8988T (cell line): ENCODE data around the gene TOMM6.
"Not testable (repeated sequence)": the region's sequence is repeated elsewhere in the genome, so short reads cannot be mapped to it uniquely, and the experiment has no call there.

Experiments
- DNase-seq: peaks from one replicate; pipeline ENCODE4 v3.0.0; 2011

Gene TOMM6

DNA sequence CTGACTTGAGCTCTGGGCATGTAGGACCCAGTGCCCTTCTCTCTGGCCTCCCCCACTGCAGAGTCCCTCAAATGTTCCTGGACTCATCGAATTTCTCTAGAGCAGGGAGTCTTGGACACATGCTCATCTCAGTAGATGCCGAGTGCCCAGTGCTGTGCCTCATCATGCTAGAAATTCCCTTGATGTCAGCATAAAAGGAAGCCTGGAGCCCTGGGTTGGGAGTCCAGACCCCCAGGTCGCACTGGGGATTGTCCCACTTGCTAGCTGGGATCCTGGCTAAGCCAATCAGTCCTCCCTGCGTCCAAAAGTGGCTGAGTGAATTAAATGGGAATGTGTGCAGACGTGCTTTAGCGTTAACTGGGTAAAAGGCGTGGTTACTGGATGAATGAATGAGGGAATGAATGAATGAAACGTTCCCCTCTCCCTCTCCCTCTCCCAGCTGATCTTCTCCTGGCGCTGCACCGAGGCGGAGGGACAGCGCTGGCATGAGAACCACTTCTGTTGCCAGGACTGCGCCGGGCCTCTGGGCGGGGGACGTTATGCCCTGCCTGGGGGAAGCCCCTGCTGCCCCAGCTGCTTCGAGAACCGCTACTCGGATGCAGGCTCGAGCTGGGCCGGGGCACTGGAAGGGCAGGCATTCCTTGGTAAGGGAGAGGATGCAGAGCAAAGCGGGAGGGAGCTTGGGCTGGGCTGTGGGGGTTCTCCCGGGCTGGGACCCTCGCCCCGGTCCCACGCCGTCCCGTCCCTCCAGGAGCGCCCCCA, 1.6 kb upstream of the TOMM6 start:
- no peak for DNase-seq

DNA sequence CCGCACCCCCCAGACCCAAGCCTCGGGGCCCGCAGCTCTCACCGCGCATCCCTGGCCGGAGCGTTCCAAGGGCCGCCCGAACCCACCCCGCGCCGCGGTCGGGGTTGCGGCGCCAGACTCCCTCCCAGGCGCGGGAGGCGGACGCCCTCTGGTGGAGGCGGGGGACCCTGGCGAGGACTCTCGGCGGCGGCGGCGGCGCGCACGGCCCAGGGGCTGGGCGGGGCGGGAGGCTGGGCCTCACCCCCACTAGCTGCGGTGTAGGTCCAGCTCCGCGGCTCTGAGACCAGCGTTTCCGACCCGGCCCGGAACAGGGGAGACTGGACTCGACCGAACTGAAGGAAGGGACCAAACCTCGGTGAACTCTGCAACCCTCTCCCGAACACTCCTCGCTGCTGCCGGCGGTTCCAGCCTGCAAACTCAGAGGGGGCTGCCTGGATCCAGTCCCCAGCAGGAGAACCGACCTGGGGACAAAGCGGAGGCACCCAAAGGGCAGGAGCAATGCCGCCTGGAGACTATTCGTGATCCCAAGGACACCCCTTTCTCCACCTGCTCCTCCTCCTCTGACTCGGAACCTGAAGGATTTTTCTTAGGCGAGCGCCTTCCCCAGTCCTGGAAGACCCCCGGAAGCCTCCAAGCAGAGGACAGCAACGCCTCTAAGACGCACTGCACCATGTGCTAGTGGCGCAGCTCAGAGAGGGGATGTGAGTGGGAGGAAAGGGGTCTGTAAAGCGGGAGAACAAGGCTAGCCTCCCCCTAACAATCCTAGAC, 859 bp upstream of the TOMM6 start:
- DNase-seq, result peak; percentile 94

DNA sequence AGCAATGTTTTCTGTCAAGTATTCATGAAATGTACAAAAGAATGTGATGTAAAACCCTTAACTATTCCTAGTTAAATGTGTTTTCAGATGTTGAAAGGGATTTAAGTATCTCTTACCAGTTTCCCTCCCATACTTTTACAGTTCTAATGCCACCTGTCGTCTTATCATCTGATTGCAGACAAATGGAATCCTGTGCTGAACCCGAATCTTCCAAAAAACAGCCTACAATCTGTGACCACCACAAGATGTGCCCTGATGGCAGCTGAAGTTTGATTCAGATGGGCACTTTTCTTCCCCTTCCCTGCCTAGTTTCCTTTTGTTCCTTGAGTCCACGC, 1.9 kb downstream of the TOMM6 start:
- no peak for DNase-seq

DNA sequence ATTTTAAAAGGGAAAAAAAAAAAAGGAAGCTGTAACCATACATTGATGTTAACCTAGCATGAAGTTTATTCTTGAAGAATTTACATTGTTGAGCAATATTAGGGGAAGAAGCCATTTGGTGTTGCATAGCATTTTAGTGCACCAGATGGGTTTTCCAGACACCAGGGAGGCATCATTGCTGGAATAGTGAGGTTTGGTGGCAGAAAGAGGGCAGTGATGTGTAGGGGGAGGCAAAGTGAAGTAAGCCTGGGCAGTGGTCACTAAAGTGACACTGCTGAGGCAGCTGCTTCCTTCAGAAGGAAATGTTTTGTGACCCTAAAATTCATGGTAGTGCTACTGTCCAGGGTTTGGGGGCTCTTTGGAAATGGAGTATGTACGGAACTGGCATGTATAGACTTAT, 2.6 kb downstream of the TOMM6 start:
- DNase-seq, result no peak

DNA sequence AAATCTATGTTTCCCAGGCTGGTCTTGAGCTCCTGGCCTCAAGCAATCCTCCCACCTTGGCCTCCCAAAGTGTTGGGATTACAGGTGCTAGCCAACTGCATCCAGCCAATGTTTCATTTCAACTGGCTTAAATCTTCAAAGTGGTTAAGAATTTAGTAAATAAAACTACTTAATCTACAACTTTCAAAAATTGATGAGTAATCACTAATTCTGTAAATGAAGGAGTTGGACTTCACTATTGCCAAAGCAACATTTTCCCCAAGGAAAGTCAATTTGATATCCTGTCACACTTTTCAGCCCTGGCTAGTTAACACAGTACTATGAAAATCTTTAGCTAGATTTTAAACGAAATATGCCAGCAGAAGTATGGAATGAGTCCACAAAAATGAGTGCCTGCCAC, 3.8 kb downstream of the TOMM6 start:
- DNase-seq, result no peak

DNA sequence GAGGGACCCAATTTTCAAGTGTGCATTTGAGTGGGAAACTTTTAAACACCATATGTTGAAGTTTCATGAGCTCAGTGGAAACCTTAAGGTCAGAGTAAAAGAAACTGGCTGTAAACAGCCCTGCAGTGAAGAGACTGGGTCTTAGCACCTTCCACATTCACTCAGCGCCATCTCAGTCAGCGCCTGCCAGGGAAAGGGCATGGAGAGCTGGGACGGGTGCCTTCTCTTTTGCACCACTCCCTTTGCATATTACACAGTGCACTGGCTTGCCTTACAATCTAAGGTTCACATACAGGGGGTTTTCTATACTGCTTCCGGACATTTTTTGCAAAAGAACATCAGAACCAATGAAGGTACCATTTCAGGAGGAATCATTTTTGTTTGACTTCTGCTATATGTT, 4.5 kb downstream of the TOMM6 start:
- no peak for DNase-seq

DNA sequence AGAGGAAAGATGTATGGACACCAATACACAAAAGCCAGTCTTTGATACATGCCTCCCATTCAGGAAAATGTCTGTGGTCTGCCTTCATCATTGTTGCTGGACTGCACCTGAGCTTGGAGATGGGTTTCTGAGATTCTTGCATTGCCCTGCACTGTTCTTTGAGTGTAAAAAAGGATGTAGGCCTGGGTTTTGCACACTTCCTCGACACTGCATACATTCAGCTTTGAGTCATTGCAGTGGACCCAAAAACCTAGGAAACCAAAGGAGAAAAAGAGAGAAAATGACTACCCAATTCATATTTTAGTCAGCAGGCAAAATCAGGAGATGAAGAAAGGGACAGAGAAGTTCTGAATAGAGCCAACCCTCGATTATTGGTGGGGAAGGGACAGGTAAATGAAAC, 9.0 kb downstream of the TOMM6 start:
- DNase-seq, result no peak

DNA sequence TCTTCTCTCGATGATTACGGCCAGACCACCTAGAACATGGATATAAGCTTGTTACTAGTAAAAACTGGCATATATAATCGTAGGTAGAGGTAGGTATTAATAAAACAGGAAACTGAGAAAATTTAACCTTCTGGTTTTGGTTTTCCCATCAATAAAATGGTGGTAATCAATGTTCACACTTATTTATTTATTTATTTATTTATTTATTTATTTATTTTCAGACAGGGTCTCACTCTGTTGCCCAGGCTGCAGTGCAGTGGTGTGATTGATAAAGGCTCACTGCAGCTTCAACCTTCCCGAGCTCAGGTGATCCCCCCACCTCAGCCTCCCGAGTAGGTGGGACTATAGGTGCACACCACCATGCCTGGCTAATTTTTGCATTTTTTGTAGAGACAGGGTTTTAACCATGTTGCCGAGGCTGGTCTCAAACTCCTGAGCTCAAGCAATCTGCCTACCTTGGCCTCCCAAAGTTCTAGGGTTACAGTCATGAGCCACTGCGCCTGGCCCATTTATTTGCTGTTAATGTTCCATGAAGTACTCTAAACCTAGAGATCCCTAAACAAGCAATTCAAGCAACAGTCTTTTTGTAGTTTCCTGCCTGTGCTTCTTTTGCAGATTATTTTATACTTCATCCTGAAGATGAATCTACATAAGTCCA, 11.5 kb downstream of the TOMM6 start:
- no peak for DNase-seq

DNA sequence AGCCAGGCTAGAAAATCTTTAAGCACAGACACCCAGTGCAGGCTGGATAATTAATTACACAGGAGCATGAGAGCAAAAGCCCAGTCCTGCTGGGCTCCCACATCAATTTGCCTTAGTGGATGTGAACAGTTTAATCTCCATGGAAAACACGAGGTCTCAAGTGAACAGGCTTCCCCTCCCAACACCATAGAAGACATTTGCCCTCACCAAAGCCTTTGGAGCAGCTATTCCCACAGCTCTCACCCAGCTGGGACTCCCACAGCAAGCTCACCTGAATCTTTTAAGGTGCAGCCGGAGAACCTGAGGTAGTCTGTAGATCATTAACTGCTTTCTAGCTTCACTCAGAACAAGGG, 12.0 kb downstream of the TOMM6 start:
- no peak for DNase-seq

DNA sequence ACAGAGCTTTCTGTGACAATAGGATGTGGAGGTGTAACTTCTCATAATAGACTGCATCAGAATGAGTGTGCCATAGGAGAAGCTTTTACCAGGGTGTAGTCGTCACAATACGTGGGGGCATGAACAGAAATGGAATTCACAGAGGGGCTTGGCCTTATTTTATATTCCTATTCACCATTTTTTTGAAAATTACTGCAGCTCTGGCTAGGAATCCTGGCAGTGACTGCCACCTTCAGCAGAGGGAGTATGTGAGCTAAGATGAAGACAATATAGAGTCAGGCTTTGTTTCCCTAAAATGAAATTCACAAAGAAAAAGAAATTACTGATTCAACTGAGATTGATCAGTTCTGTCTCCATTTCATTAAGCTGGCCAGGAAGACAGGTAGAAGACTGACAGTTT, 13.9 kb downstream of the TOMM6 start:
- no peak for DNase-seq

DNA sequence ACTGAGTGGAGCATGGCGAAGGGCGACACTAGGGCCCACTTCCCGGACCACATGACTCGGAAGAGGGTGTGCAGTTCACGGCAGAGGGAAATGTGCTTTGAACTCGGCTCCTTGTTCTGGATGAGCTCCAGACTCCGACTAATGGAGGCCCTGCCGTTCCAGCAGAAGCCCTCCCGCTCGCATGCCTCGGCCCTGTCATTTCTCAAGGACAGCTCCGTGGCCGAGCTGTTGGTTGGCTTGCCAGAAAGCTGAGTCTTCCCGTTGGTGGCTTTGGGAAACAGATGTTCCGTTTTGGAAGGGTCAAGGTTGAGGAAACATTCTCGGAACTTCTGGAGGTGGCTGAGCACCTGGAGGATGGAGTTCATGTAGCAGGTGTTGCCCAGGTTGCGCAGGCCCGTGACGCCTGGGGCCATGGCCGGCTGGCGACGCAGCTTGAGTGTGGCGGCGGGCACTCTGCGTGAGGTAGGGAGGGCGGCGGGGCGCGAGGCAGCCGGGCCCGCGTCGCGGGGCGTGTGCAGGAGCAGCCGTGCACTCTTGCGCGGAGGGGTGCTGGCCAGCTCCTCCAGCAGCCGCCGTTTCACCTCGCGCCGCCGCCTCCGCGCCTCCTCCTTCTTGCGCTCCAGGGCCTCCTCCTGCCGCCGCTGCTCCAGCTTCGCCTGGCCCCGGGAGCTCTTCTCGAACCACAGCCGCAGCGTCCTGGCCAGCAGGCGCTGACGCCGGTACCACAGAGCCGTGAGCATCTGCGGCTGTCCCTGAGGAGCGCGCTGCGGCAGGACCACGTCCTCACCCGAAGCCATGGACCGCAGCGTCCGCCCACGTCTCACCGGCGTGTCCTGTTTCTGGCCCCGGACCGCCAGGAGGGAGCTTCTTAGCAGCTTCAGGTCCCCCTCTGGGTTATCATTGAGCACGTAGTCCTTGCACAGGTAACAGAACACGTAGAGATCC, 18.6 kb downstream of the TOMM6 start:
- DNase-seq, result no peak

DNA sequence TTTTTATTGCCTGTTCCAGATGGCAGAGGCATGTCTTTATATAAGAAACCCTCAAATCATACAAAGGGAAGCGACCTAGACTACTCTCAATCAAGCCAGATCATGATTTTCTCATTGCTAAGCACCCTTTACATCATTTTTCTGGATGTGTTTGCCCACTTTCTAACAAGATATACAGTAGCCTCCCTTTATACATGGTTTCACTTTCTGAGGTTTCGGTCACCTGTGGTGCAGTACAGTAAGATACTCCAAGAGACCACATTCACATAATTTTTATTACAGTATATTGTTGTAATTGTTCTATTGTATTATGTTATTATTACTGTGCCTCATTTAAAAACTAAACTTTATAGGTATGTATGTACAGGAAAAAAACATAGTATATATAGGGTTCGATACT, 23.6 kb downstream of the TOMM6 start:
- no peak for DNase-seq

DNA sequence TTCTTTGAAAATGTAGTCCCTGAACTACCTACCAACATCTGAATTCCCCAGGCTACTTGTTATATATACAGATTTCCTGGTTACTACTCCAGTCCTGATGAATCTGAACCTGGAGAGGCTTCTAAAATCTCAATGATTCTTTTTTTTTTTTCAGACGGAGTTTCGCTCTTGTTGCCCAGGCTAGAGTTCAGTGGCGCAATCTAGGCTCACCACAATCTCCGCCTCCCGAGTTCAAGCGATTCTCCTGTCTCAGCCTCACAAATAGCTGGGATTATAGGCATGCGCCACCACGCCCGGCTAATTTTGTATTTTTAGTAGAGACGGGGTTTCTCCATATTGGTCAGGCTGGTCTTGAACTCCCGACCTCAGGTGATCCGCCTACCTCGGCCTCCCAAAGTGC, 24.5 kb downstream of the TOMM6 start:
- not testable (repeated sequence) for DNase-seq

DNA sequence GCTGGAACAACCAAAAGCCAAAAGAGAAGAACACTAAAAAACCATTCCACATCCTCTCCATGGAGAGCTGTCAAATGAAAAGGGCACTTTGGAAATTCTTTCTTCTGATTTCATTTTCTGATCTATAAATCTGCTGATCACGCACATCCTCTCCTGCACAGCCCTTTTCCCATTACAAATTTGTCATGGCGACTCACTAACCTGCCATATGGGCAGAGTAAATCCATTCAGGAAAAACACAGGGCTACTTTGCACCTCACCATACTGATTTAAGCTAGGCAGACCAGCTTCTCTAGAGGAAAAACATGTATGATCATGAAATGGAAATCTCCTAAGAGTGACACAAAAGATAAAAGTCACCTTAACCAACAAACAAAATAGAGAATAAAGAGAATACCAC, 26.0 kb downstream of the TOMM6 start:
- DNase-seq, result no peak

DNA sequence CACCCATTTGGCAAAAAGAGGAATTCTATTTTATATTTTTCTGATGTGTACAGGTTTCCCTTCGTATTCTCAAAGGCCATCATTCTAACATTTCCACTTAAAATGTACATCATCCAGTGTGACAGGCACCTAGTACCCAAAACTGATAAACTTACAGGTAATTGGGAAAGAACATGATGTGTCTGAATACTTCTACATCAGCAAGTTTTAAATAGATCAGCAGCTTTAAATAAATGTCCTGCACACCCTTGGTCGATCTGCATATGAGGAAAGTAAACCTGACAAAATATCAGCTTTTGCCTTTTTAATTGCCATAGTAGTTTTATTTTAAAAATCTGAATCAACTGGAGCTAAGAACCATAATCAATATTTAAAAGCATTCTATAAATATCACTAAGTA, 26.5 kb downstream of the TOMM6 start:
- DNase-seq, result no peak

DNA sequence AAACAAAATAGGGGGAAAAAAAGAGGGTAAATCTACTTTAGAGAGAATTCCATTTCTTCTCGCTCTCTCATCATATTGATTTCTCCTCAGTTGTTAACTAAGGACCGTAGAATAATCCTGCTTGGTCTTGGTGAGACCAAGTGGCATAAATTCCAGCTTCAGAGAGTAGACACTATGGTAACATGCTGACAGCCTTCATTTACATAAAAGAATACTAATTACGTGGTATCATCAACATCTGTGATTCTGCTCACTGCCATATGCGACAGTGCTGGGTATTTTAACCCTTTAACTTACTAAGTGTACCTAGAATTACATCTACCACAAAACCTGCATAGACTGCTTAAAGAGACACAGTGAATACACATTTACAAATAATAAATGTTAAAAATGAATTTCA, 27.1 kb downstream of the TOMM6 start:
- DNase-seq, result no peak

DNA sequence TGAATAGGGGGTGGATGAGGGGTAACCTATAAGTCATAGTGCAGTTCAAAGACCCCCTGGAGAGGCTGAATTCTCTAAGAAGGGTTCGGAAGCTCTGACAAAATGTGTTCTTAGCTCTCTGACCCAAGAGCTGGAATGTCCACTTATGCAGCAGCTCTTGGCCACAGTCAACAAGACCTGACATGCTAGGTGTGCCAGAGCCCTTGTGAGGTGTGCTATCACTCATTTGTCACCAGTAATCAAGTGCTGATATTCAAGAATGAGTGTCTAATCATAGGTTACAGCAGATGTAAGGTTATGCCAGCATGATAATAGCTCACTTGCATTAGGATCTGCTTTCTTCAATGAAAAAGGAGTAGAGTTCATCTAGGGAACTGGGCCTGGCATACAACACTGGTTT, 28.1 kb downstream of the TOMM6 start:
- DNase-seq, result no peak

DNA sequence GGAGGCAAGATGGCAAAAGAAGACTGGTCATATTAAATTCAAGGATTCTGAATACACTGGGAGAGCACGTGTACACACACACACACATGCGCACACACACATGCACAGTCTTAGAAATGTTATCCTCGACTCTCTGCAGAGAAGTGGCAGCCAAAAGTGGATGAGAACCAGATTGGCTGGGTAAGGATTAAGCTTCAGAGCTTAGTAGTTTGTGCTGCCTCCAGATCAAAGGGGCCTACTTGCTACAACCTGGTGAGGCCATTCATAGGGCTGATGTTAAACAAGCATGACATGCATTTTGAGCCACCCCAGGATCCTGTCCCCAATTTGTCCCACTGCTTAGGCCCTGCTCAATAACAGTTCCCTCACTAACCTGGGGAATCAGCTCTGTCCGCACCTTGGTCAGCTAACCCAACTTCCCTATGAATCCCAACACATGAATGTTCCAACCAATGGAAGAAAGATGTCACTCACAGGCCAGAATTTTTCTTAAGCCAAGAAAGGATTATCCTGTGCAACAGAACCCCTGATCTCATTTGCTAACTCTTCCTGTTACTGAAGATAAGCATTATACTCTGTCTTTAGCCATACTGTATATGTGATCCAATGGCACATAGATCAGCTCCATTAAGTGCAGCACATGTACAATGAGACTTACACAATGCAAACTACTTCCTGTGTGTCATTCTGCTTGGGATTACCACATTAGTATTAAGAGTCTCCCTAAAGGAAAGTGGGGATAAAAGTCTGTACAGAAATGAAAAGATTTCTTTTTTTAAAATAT, 31.0 kb downstream of the TOMM6 start:
- no peak for DNase-seq

DNA sequence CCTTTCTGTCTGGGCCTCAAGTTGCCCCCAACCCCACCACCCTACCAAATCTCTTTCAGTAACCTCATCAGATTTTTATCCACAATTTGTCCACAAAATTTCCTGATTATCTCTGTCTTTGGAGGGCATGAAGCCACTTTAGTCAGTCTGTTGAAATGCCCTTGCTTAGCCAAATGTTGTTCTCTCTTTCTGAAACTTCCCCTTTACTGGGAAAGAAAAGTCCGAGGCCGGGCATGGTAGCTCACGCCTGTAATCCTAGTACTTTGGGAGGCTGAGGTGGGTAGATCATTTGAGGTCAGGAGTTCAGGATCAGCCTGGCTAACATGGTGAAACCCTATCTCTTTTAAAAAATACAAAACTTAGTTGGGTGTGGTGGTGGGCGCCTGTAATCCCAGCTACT, 33.8 kb downstream of the TOMM6 start:
- no peak for DNase-seq

DNA sequence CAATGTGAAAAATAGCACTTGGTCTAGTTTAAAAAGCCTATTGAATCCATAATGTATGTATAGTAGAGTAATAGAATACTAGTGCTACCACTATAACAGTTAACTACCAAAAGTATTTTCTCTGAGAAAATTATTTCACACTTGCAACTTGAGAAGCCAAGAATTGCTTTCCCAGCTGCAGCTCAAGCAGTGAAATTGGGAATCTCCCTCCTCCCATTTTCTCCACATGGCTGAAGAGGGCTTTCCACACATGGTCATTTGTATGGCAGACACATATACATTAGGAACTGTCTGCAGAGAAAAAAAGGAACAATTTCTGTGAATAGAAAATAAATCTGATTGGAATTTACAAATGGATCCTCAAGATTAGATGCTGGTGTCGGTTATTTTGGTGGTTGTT, 34.5 kb downstream of the TOMM6 start:
- DNase-seq, result no peak

DNA sequence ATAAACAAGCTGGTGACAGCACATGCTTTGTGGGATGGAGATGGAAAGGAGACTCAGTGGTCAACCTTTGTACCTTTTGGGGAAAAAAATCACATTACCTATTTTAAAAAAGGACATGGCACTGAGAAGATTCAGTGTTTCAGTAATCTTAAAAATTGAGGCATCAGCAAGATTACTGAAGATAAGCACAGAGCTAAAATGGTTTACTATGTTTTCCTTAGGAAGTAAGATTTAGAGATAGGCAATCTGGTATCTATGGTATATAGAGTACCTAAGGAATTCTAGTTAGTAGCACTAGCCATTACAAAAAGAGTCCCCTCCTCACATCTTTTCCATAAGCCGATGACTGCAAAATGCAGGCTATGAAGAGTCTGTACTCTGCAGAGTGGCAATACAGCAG, 35.7 kb downstream of the TOMM6 start:
- DNase-seq, result no peak
